Germinal center (tissue), 1 donor: Measurements from ENCODE around the gene SLC35B4.

ENCODE experiments used
- DNase-seq: peaks from one replicate; pipeline ENCODE4 v3.0.0; 2012; ENCODE audit warnings: mixed read lengths, low spot score

Gene SLC35B4

DNA sequence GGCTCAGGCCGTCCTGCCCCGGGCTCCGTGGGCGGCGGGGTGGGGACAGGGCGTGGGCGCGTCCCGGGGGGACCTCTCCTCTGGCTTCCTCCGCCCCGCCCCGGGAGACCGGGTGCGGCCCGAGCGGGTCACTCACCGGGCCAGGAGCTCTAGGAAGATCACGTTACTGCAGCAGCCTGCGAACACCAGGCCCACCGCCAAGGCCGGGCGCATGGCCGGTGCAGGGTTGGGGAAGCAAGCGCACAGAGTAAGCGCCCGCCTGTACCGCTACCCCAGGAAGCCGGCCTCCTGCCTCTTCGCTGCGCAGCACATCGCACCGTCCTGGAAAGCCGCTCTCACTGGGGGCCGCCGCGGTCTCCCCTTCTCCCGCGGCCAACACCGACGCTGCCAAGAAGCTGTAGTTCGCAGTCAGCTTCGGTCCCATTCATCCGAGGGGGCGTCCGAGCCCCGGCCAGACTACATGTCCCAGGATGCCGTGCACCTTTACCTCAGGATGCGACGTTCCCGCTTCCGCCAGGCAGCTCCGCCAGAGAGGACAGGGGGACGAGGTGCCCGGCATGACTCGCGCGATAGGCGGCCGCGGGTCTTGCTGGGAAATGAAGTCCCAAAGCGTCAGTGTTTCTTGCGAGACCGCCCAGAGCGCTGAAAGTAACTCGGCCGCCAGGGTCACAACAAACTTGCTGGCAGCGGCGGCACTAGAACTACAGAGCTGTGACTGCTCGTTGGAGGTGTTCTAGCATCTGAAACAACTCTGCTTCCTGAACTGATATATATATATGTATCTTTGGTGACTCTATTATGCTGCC lies at the start of gene SLC35B4:
Gene SLC35B4 (minus strand): TSS at position 392 of the 806 bp plus-strand sequence. CDS start 179 bp downstream, at position 213.
- DNase-seq = peak; percentile 95

DNA sequence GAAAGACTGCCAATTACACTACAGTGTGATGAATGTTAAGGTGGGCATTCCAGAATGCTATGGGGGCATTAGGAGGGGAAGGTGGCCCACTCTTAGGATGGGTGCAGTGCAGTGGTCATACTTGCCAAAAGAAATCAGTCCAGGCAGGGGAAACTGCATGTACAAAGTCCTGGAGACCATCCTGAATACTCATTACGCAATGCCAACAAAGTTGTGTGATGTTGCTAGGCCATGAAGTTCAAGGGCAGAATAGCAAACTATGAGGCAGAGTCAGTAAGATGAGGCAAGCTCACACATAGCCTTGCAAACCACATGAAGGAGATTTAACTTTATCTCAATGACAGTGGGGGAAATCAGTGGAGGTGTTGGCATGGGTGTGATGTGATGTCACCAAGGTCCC lies 49.8 kb upstream of the SLC35B4 start:
- no peak for DNase-seq

DNA sequence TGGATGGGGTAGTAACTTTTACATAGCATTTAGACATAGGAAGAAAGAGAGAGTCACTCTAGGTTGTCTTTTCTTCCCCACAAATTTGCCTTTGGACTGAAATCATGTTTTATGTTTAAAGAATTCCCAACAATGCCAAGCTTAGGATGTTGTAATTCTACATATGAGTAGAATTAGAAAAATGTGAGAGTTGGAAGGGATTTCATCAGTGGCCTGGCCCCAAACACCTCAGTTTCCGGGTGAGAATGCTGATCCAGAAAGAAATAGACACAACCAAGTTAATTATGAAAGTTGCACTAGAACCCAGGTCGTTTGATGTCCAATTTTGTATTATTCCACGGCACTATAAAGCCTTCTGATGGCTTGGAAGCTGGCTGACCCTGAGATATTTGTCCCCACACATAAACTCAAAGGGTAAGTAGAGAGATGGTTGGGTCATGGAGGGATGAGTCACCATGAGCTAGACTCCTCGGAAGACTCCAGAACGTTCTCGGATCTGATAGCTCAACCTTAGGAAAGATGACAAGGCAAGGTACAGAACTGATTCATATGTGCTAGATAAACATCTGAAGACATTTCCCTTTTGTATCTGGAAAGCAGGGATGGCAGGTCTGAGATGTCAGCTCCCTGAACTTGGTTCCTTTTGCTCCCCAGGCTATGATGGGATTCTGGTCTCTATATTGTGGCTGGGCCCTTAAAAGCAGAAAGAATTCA lies 48.8 kb upstream of the SLC35B4 start:
- DNase-seq = no peak

DNA sequence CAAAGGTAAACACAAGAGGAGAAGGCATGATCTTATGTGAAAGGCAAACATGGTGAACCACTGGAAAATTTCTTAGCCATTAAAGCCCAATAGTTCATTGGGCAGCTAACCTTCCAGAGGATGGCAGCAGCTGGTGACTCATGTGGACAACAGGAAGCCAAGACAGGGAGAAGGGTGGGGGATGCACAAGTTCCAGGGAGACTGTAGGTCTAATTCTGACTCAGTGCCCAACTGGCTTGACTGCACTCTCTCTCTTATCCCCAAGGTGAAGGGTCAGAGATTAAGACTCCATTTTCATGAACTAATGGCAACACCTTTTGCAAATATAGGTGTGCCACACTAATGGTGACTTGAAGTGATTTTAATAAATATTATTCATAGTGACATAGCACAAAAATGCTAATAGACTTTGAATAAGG lies 47.9 kb upstream of the SLC35B4 start:
- no peak for DNase-seq

DNA sequence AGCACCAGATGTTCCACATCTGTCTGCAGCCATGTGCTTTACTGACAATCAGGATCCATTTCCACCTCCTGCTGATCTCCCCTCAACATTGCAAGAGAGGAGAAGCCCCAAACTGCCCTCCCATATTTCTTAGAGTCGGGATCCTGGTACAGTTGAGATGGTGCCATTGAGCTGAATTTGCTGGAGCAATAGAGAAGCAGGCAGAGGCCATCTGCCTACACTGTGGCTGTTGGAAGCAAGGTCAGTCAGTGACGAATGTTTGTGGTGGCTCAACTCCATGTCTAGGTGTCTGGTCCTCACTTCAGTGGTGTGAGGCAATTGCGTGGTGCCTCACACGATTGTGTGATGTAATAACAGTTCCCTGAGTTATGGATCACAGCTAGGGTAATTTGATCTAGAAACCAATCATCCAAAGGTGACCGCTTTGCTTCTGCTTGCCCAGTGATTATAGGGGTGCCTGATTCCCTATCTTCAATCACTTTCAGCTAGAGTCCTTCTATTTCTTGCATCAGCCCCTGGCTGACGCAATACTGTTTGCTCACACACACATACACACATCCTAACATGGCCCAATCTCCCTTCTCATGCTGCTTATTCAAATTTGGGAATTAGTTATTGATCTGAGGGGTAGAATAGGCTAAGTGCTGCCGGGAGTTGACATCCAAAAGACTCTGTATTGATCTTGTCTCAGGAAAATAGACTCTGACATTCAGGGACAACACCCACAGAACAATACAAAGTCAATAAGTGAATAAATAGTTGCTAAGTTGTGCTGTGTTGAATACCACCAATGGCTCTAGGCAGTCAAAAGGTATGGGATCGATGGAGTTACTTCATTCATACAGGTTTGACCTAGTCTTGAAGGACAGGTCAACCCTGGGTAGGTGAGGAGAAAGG lies 46.1 kb upstream of the SLC35B4 start:
- no peak for DNase-seq

- DNase-seq = no peak
These were observed 43.2 kb upstream of the SLC35B4 start for GRCh38 chr7:134359787-134360432.

DNA sequence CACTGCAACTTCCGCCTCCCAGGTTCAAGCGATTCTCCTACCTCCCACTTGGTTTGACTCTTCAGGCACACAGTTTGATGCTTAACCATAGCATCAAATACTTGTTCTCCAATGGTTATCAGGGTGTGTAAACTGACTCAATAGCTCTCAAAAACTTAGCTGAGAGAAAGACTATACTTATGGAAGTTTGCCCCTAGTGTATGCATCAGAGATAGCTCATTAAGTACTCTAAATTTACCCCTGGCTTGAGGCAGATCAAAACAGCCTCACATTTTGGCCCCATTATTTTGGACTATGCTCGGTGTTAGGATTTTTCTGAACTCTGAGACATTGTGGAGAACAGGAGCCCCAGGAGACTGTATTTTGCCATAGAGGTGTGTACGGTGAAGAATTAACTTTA lies 40.8 kb upstream of the SLC35B4 start:
- no peak for DNase-seq

- DNase-seq = no peak
These were observed 39.7 kb upstream of the SLC35B4 start for GRCh38 chr7:134356421-134356936.

- DNase-seq = no peak
These were observed 39.2 kb upstream of the SLC35B4 start for GRCh38 chr7:134355927-134356326.

GRCh38 chr7:134355004-134355525 lies 38.3 kb upstream of the SLC35B4 start:
- no peak for DNase-seq

DNA sequence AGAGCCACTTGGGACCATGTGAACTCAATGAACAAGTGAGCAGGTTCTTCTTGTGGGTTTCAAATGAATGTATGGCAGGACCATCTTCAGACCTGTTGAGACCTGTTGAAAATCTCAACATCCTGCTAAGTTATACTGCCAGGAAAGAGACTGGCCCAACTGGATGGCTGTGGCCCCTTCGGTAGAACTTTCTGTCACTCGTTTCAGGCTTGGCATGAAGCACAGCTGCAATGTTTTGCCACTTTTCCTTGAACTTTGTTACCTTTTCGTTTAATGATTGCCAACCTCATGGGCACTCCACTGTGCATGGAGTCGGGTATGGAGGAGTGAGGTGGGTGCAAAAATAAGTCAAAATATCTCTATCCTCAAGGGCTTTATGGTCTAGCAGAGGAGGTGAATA lies 36.7 kb upstream of the SLC35B4 start:
- DNase-seq = no peak

GRCh38 chr7:134351424-134351823 lies 34.7 kb upstream of the SLC35B4 start:
- DNase-seq = no peak

DNA sequence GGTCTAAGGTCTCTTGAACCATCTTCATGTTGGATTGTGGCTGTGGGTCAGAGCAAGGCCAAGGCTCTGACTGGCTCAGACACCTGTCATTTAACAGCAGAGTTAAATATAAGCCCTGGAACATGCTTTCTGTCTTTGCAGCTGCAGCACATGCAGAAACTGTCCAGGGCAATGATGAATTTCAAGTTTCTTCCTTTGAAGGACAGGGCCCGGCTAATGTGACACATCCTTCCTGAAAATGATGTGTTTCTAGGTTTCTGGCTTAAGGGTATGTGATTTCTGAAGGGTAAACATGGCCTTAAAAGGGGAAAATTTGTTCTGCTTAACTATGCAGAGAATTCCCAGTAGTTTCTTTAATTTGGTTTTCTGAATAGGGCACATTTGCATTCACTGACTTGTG lies 34.0 kb upstream of the SLC35B4 start:
- no peak for DNase-seq

DNA sequence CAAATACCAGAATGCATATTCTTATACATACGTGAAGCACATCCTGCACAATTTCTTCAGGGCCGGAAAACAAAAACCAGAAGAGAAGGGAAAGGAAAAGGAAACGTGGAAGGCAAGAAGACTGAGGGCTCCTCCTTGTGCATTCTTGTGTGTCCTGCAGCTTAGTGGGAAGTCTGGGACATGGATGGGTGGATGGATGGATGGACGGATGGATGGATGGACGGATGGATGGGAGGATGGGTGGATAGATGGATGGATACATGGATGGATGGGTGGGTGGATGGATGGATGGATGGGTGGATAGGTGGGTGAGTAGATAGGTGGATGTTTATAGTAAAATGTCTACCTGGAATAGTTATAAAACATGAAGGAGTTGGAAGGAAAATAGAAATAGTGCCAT lies 30.8 kb upstream of the SLC35B4 start:
- DNase-seq = no peak

- DNase-seq = no peak
These were observed 27.1 kb upstream of the SLC35B4 start for GRCh38 chr7:134343796-134344195.

DNA sequence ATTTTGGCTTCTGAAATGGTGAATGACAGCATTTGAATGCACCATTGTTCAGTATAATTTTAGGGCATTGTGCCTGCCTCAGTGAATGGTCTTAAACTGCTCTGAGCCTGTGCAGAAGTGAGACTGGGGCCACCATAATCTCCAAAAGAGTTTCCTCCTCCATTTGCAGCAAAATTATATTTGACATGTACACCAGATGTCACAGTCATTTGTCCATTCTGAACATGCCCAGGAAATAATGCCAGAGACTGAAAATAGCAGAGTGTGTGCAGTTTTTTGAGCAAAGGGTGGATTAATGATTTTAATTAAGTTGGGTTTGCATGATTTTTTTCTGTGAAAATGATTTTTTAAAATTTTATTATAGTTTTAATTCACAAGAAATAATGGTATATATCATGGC lies 26.4 kb upstream of the SLC35B4 start:
- DNase-seq = no peak

DNA sequence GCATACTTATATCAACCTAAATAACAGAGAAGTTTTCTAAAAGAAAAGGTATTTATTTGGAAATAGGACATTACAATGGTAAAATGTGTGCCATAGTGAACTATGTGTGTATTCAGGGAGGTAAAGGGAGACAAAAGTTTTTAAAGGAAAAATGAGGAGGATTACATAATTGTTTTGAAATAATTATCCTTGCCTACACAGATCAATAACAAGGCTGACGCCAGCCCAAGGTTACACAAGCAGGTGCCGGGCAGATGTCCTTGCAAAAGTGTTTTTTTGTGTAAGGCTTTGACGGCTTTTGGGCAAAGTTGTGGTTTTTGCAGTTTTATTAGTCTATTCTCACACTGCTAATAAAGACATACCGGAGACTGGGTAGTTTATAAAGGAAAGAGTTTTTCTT lies 22.7 kb upstream of the SLC35B4 start:
- no peak for DNase-seq

DNA sequence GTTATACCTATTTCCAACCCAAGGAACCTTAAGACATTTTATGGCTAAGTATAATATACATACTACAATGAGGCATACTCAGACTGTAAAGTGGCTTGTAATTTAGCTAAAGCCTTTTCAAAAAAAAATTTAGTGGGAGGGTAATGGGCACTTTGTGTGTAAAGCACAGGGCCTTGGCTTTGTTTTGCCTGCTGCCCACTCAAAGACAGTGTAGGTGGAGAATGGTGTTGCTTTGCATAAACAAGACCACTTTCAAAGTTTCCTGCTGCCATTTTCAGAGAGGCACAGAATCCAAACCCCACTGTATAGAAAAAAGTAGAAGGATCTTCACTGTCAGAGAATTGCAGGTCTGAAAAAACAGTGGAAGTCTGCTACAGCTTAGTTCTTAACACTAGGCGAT lies 21.2 kb upstream of the SLC35B4 start:
- no peak for DNase-seq

DNA sequence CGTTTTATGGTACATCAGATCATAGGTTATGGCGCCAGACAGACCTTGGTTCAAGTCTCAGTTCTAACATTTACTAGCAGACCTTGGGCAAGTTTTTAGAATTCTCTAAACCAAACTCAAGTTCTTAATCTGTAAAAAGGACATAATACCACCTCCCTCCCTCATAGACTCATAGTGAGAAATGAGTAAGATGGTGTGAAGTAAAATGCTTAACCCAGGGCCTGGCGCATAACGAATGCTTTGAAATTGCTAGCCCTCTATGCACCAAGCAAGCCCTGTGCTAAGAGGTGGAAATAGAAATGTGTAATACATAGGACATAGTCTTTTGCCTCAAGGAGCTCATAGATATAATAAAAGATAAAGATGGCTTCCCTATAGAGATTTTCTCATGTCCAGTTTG lies 17.7 kb upstream of the SLC35B4 start:
- no peak for DNase-seq

DNA sequence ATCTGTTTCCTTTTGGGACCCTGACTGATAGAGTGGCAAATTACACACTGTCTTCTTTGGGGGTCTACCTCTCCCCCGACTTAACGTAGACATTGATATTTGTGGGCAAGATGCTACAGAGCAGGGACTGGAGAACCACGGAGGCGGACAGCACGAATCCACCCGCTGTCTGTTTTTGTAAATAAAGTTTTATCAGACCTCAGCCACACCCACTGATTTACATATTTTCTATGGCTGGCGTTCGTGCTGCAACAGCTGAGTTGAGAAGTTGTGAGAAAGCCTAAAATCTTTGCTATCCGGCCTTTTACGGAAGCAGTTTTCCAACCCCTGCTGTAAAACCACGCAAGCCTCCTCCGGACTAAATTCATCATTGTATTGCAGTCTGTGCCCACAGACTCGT lies 17.2 kb upstream of the SLC35B4 start:
- no peak for DNase-seq

- DNase-seq = no peak
These were observed 16.2 kb upstream of the SLC35B4 start for GRCh38 chr7:134332892-134333291.

DNA sequence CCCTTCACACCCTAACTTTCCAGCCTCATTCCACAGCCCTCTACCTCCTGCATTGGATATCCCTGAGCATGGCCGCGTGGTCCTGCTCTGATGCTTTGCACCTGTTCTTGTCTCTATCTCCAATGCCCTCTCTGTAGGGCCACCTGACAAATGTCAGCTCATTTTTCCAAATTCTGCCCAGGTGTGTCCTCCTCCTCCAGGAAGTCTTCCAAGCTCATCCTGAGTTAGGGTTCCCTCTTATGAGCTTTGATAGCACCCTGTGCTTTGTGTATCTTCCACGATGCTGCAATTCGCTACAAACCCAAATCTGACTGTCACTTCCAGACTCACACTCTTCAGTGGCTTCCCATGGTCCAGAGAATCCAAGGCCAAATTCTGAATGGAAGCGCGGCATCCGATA lies 14.7 kb upstream of the SLC35B4 start:
- DNase-seq = no peak
